Caco-2 (cell line): Measurements from ENCODE around the gene VPS26B. TPM values are rescaled to one million over a fixed set of nuclear protein-coding genes. Genes with fewer than 3 reads are reported as not detected.

ENCODE experiments used
- BruUV-seq: library from RNA; stranded (reverse); fragments of 400-500 nt; replicated peaks from 2 replicates; lab custom pipeline; 2021; lab: Mats Ljungman, UMichigan
- CTCF ChIA-PET: fragments of 300-600 bp; sonication (Branson Sonifier 250); formaldehyde crosslinking; loops from one replicate; lab custom pipeline; 2022; ENCODE audit warnings: antibody characterized with exemption; lab: Charles Lee
- POLR2A ChIA-PET: fragments of 300-600 bp; sonication (Branson Sonifier 250); formaldehyde crosslinking; loops from one replicate; lab custom pipeline; 2022; ENCODE audit warnings: antibody characterized with exemption; lab: Charles Lee
- DNase-seq, 2 experiments: peaks; one replicate each; pipeline versions ENCODE4 v3.0.0 to v3.0.0-alpha.2; 2020 to 2022
- H3K27me3 ChIP-seq: replicated peaks from 2 replicates; pipeline ENCODE4 v1.6.0; 2011; ENCODE audit warnings: low read length; ENCODE audit not compliant: control insufficient read depth, insufficient read depth
- H3K36me3 ChIP-seq: 2 replicates; pipeline ENCODE4 v1.5.1; 2011; ENCODE audit warnings: low read length; ENCODE audit not compliant: control insufficient read depth, insufficient read depth
- H3K4me1 ChIP-seq: fragments of 250-450 bp; sonication (Bioruptor Pico); 2 replicates; pipeline ENCODE4 v1.5.1; 2020; ENCODE audit warnings: mild to moderate bottlenecking
- H3K4me3 ChIP-seq: 2 replicates; pipeline ENCODE4 v1.5.1; 2011; ENCODE audit warnings: low read depth, mild to moderate bottlenecking, control low read depth, low read length
- H3K9me3 ChIP-seq: fragments of 250-450 bp; sonication (Bioruptor Pico); 2 replicates; pipeline ENCODE4 v1.5.1; 2020; ENCODE audit warnings: mild to moderate bottlenecking, moderate library complexity
- H3K27ac Mint-ChIP-seq: one replicate; pipeline ENCODE4 v1.8.0; 2022; ENCODE audit warnings: mixed read lengths; ENCODE audit not compliant: unreplicated experiment
- H3K27me3 Mint-ChIP-seq: one replicate; pipeline ENCODE4 v1.8.0; 2022; ENCODE audit warnings: mixed read lengths; ENCODE audit not compliant: insufficient read depth, unreplicated experiment
- H3K36me3 Mint-ChIP-seq: one replicate; pipeline ENCODE4 v1.8.0; 2022; ENCODE audit warnings: mild to moderate bottlenecking, mixed read lengths; ENCODE audit not compliant: insufficient read depth, unreplicated experiment
- H3K4me1 Mint-ChIP-seq: one replicate; pipeline ENCODE4 v1.8.0; 2022; ENCODE audit warnings: low read depth, mixed read lengths; ENCODE audit not compliant: unreplicated experiment
- H3K4me3 Mint-ChIP-seq: one replicate; pipeline ENCODE4 v1.8.0; 2022; ENCODE audit warnings: mild to moderate bottlenecking, moderate library complexity, mixed read lengths; ENCODE audit not compliant: unreplicated experiment
- H3K9me3 Mint-ChIP-seq: one replicate; pipeline ENCODE4 v1.8.0; 2022; ENCODE audit warnings: mixed read lengths; ENCODE audit not compliant: unreplicated experiment
- intact Hi-C: fragments of 100-400 bp; cut with micrococcal nuclease; formaldehyde crosslinking; loops from one replicate; pipeline ENCODE4 v1.10.0; 2022; ENCODE audit not compliant: unreplicated experiment
- total RNA-seq: library from RNA; stranded (reverse); gene quantifications from 2 replicates; pipeline ENCODE4 v1.2.3, GENCODE V29; 2022
- TF ChIP-seq, protein P1 (sequence below), 2 experiments: fragments of 200-600 bp in 1 of 2; IDR thresholded peaks; 1 replicate in 1 of 2; 2 replicates in 1 of 2; pipeline versions ENCODE4 v1.5.1 to v1.8.0; 2011 to 2022; ENCODE audit warnings: antibody characterized with exemption in 1 of 2, control low read depth in 1 of 2, inconsistent platforms in 1 of 2, low read depth in 1 of 2, low read length in 1 of 2, mild to moderate bottlenecking in 1 of 2, moderate library complexity in 1 of 2; ENCODE audit not compliant: insufficient read depth in 1 of 2, severe bottlenecking in 1 of 2, unreplicated experiment in 1 of 2

Gene VPS26B
- total RNA-seq, 1 experiment from 2014 or later: 78.1 TPM

DNA sequence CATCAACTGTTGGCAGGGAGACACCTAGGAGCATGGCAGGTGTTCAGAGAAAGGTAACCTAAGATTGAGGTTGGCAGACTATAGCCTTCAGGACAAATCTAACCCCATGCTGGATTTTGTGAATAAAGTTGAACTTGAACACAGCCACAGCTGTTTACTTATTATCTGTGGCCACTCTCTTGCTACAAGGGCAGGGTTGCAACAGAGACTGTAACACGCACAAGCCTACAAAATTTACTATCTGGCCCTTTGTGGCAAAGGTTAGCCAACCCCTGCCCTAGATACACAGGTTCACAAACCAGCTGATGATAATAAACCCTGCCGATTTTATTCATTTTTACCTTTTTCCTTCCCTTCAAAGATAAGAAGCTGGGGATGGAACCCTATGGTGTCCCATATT is 26.2 kb downstream of the VPS26B start:
- POLR2A ChIA-PET: no interaction called here
- Mint-ChIP-seq H3K36me3 (peaks cover 29% of the 10 kb centered on the region), H3K9me3 (no peaks in the 10 kb centered on the region), H3K4me3 (no peak overlapping the region), H3K27ac (no peak overlapping the region), H3K27me3 (no peaks in the 10 kb centered on the region), H3K4me1 (peaks cover 7% of the 10 kb centered on the region)
- Histone ChIP-seq H3K27me3 (no peaks in the 10 kb centered on the region), H3K9me3 (no peaks in the 10 kb centered on the region), H3K36me3 (no peaks in the 10 kb centered on the region; the same call in 1 of the 2 replicates), H3K4me3 (no peak overlapping the region), H3K4me1 (0 out of 2 replicates have a peak, but pooled peaks cover 10% of the 10 kb centered on the region)
- TF ChIP-seq, protein P1, sequence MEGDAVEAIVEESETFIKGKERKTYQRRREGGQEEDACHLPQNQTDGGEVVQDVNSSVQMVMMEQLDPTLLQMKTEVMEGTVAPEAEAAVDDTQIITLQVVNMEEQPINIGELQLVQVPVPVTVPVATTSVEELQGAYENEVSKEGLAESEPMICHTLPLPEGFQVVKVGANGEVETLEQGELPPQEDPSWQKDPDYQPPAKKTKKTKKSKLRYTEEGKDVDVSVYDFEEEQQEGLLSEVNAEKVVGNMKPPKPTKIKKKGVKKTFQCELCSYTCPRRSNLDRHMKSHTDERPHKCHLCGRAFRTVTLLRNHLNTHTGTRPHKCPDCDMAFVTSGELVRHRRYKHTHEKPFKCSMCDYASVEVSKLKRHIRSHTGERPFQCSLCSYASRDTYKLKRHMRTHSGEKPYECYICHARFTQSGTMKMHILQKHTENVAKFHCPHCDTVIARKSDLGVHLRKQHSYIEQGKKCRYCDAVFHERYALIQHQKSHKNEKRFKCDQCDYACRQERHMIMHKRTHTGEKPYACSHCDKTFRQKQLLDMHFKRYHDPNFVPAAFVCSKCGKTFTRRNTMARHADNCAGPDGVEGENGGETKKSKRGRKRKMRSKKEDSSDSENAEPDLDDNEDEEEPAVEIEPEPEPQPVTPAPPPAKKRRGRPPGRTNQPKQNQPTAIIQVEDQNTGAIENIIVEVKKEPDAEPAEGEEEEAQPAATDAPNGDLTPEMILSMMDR (IDR thresholded peaks at IDR 0.05; ENCODE audit: insufficient read depth in 1 of 2, low read depth in 1 of 2, low read length in 1 of 2, severe bottlenecking in 1 of 2, unreplicated experiment in 1 of 2): no peak
- CTCF ChIA-PET: no interaction called here
- intact Hi-C loops: loop anchor here (5.0 kb wide), 1 partner anchor 82 kb away; the partner anchor contains the start of gene GLB1L2
- DNase-seq: no peak
- no TSS peak for BruUV-seq

DNA sequence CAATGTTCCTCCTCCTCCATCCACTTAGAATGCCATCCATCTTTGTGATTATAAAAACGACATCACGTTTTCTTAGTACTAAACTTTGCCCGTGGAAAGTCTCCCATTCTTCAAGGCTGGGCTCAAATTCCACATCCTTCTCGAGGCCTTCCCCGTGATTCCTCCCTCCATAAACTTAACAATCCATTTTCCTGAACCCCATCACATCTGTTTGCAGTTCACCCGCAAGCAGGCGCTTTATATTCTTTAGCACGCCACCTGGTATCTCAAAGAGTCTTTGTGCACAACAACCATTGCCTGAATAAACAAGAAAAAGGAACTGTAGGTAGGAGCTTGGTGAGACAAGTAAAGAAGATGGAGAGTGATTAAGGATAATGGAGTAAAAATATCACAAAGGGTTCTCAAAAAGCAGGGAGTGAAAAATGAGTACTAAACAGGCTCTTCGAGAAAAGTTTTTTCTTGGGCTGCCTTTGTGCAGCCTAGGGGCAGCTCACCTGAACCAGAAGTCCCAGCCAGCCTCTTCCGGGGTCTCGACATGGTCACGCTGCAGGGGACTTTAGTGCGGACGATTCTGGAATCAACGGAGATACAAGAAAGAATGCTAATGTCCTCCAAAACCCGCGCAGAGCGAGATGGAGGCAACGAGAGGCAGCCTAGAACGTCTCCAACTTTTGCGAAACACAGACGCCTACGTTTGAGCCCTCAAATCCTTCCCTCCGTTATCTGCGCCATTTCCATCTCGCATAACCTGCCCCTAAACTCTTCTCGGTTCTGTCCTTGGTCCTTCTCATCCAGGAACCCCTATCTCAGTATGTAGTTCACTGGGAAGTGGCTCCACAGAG is 28.1 kb downstream of the VPS26B start:
- CTCF ChIA-PET: interaction anchor here (1.1 to 1.3 kb wide), 2 partner anchors 8 to 28 kb away, joined by 6 to 8 read pairs; partner anchors contain the start of genes NCAPD3 and VPS26B
- H3K4me3 Mint-ChIP-seq: peak overlapping the region; percentile 89
- Histone ChIP-seq H3K4me3 (peak overlapping the region; percentile 64), H3K9me3 (no peaks in the 10 kb centered on the region), H3K4me1 (0 out of 2 replicates have a peak, but pooled peaks cover 10% of the 10 kb centered on the region), H3K27me3 (no peaks in the 10 kb centered on the region), H3K36me3 (no peaks in the 10 kb centered on the region; the same call in 1 of the 2 replicates)
- TF ChIP-seq, protein P1 (IDR thresholded peaks at IDR 0.05; ENCODE audit: insufficient read depth in 1 of 2, low read depth in 1 of 2, low read length in 1 of 2, severe bottlenecking in 1 of 2, unreplicated experiment in 1 of 2): no peak
- DNase-seq: peak in 1 of 2 experiments; percentile 54
- no peaks in the 10 kb centered on the region for H3K9me3 Mint-ChIP-seq
- POLR2A ChIA-PET: interaction anchor here (0.5 to 1.1 kb wide), 2 partner anchors 9 to 13 kb away, joined by 3 to 6 read pairs; no protein-coding TSS in a partner anchor
- H3K36me3 Mint-ChIP-seq: peaks cover 26% of the 10 kb centered on the region
- no peaks in the 10 kb centered on the region for H3K27me3 Mint-ChIP-seq
- peak overlapping the region; percentile 63 for H3K27ac Mint-ChIP-seq
- BruUV-seq: no TSS peak
- peaks cover 7% of the 10 kb centered on the region for H3K4me1 Mint-ChIP-seq
- intact Hi-C loops: loop anchor here (1.0 to 5.0 kb wide), 2 partner anchors 28 to 80 kb away; partner anchors contain the start of genes GLB1L2 and VPS26B
